GM12873 (cell line): ENCODE data around the gene ARID1B.

Experiments
- CTCF ChIP-seq: IDR thresholded peaks from 2 replicates; pipeline ENCODE4 v1.5.1; 2012; ENCODE audit warnings: low read depth, mild to moderate bottlenecking, moderate library complexity, low read length, control low read depth; ENCODE audit not compliant: insufficient read depth; ENCODE audit errors: missing control alignments

The ARID1B gene

DNA sequence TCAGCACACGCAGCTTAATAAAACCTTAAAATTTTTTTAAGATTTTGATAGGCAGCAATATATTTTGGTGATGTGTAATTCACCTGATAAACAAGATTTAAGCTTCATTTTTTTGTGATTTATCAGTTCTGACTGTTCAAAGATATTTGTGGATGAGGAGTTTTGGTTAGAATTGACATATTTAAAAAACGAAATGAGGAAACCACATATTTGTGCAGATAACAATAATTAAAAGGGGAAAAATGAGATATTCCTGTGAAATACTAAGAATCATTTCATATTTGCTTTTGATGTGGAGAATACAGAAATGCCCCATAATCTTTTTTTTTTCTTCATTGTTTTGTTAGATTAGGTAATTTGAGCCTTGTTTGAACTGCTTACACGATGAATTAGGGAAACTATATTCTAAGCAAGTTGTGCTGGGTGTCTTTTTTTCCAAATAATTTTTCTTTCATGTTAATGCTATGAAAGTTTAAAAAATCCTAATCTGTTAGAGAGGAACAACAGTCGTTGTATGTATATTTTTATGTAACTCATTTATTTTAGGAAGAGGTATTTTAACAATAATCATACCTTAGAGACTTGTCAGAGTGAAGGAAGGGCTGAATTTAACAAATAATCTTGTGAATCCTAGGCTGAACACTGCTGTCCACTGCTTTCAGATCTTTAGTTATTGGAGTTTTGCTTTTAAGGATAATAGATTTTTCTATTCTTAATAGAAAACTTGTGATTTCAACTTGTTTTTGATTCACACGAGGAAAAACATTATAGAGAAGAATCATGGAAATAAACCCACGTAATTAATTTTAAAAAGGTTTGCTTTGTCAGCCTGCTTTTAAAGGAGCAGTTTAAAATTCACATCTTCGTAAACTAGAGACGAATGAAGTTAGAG lies 4.0 kb downstream of the ARID1B start:
- TF ChIP-seq CTCF, result no peak

DNA sequence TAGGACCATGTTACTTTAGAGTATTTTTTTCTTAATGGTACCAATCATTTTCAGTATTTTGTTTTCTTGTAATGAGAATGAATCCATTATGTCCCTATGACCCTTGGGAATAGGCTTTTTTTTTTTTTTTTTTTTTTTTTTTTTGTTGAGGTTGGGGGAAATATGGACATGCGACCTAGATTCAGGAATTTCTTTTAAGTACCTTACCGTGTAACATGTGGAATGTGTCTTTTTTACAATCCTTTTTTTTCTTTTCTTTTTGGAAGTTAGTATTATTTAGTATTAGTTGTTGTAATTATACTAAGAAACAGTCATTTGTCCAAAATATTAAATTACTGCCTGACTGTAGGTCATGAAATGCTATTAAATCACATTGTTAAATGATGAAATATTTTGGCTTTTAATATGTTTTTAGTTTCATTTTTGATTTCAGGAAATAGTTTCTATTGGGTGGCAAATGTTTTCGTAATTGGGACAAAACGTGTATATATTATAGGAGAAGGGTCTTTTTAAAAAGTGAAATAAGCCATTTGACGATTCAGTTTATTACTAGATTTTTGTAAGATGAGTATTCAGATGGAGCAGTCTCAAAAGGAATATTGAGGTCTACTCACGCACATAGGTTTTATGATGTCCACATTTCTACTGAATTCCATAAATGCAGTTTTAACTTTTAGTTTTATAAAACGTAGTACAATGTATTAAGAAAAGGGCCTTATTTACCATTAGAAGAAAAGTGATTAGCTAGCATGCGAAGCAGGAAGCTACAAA lies 4.9 kb downstream of the ARID1B start:
- TF ChIP-seq CTCF, result no peak

GRCh38 chr6:156782691-156783320 lies 5.6 kb downstream of the ARID1B start:
- TF ChIP-seq CTCF, result no peak

- no peak for TF ChIP-seq CTCF
Observed at GRCh38 chr6:156783958-156784357, 6.8 kb downstream of the ARID1B start.

- TF ChIP-seq CTCF, result no peak
Observed at GRCh38 chr6:156786652-156787051, 9.5 kb downstream of the ARID1B start.

DNA sequence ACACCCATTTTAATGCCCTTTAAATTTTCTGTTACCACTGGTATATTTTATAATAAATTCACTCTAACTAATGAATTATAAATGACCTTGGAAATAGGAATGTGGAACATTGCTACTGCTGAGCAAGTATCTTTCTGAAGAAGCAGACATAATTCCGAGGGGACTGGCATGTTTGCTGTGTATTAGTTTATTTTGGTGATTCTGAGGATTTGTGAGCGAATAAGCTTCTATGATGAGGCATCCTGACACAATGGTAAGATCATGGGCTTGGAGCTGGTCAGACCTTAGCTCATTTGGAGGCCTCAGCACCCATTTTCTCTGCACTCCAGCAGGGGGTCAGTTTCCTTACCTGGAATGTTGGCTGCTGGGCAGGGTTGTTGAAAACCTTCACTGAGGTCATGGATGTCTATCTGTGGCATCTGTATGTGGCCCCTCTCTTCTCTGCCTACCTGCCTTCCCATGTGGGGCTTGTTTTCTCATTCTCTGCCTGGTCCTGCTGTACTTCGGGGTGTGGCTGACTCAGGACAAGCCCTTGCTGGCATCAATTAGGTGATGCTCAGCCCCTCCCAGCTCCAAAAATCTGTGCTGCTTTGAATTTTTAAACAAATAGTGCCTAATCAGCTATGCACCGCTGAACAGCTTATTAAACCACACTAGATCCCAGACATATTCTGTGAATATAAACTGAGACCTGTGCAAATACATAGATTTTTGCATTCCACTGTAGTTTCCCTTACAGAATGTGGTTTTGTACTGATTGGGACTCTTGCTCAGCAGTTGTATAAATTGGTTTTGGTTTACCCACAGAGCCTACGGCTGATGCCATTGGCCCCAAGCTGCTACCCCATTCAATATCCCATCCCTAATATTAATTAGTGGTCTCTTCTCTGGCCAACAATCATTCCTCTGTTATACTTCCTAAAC lies 10.7 kb downstream of the ARID1B start:
- peak; percentile 5 for TF ChIP-seq CTCF
